GM04504 (cell line): ENCODE measurements around the gene DNAJC4.

Source experiments
- DNase-seq: peaks from one replicate; pipeline ENCODE4 v3.0.0-alpha.2; 2012; ENCODE audit warnings: low read depth

DNAJC4 gene

DNA sequence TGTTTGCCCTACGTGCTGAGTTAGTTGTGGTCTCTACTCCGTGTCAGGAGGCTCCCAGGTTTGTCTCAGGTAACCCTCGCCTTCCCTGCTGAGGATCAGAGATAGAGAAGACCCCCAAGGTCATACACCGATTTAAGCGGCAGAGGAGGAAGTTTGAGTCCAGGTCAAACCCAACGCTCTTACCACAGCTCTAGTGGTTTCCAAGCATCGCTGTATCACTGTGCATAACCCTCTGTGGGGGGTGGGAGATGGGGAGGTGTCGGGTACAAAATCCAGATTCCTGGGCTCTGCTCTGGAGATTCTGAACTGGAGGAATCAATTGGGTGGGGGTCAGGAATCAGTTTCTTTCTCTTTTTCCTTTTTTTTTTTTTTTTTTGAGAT, 627 bp downstream of the DNAJC4 start:
- no peak for DNase-seq

DNA sequence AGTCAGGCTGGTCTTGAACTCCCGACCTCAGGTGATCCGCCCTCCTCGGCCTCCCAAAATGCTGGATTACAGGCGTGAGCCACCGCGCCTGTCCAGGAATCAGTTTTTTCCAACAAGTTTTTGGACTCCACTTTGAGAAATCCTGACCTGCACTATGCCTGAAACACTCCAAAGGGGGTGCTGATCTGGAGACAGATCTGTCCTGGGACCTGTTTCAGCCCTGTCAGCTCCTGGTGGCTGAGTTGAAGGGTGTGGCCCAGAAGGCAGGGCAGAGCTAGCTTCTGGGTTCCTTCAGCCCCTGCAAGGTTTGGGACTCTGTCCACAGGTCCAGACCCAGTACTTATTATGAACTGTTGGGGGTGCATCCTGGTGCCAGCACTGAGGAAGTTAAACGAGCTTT, 1.2 kb downstream of the DNAJC4 start:
- no peak for DNase-seq

DNA sequence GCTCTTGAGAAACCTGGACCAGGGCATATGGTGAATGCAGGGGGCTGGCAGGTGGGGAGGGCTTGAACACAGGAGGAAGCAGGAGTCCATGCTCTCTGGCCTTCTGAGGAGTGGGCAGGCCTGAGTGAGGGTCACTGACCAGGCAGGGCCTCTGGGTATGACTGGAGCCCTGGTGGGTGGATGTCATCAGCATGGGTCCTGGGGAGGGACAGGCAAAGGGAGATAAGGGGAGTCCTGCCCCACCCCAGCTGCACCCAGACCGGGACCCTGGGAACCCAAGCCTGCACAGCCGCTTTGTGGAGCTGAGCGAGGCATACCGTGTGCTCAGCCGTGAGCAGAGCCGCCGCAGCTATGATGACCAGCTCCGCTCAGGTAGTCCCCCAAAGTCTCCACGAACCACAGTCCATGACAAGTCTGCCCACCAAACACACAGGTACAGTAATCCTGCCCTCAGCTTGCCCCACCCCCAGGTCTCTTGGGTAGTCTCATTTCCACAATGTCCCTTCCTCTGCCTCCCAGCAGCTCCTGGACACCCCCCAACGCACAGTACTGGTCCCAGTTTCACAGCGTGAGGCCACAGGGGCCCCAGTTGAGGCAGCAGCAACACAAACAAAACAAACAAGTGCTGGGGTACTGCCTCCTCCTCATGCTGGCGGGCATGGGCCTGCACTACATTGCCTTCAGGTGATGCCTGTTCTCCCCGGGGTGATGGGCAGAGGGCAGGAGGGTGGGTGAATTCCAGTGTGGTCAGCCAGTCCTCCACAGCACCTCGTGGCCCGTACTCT, 2.0 kb downstream of the DNAJC4 start:
- DNase-seq = no peak

DNA sequence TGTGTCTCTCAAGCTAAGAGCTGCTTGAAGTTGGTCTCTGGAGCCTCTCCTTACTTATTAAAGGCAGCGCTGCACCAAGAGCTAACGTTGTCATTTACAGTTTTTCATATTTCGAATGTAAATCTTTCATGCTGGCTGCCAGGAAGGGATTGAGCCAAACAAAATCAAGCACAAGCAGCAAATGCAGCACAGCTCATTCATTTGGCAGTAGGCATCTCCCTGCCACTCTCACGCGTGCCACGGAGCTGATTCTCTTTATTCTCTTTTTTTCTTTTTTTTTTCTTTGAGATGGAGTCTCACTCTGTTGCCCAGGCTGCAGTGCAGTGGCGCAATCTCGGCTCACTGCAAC, 2.6 kb downstream of the DNAJC4 start:
- DNase-seq = no peak

DNA sequence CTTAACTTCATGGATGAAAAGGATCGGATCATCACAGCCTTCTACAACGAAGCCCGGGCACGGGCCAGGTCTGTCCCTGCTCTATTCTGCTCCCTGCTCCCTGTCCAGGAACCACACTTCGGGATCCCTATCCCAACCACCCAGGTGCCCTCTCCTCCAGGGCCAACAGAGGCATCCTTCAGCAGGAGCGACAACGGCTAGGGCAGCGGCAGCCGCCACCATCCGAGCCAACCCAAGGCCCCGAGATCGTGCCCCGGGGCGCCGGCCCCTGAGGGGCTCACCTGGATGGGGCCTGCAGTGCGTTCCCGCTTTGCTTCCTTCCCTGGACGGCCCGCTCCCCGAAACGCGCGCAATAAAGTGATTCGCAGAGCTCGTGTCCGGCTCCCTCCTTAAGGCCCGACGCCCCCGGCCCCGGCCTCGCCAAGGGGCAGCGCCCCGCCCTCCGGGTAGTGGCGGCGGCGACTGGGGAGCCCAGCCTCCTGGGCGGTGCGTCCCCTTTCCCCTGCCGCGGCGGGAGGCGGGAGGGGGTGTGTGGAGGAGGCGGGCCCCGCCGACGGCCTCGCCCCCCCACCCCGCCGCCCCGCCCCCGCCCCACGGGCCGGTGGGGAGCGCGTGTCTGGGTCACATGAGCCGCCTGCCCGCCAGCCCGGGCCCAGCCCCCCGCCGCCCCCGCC, 3.7 kb downstream of the DNAJC4 start, which contains the start of gene VEGFB:
TSS of gene VEGFB (plus strand) at position 672 of the 674 bp plus-strand sequence. CDS start 250 bp downstream, outside the sequence.
- DNase-seq = no peak

DNA sequence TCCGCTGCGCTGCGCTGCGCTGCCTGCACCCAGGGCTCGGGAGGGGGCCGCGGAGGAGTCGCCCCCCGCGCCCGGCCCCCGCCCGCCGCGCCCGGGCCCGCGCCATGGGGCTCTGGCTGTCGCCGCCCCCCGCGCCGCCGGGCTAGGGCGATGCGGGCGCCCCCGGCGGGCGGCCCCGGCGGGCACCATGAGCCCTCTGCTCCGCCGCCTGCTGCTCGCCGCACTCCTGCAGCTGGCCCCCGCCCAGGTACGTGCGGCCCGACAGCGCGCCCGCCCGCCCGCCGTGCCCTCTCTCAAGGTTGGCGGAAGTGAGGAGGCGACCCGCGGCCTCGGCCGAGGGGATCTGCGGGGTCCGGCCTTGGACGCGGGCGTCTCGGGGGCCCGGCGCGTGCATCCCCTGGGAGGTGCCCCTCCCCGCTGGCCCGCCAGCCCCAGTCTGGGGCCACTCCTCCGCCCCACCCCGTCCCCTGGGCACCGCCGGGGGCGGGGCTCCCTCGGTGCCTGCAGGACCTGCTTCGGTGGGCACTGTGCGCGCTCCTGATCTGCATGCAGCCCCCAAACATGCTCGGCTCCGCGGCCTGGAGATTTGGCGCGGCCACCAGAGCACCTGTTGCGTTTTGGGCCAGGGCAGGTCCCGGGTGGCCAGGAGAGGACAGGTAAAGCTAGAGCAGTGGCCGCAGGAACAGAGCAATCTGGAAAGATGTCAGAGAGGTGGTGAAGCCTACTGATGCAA, 4.5 kb downstream of the DNAJC4 start:
- no peak for DNase-seq

DNA sequence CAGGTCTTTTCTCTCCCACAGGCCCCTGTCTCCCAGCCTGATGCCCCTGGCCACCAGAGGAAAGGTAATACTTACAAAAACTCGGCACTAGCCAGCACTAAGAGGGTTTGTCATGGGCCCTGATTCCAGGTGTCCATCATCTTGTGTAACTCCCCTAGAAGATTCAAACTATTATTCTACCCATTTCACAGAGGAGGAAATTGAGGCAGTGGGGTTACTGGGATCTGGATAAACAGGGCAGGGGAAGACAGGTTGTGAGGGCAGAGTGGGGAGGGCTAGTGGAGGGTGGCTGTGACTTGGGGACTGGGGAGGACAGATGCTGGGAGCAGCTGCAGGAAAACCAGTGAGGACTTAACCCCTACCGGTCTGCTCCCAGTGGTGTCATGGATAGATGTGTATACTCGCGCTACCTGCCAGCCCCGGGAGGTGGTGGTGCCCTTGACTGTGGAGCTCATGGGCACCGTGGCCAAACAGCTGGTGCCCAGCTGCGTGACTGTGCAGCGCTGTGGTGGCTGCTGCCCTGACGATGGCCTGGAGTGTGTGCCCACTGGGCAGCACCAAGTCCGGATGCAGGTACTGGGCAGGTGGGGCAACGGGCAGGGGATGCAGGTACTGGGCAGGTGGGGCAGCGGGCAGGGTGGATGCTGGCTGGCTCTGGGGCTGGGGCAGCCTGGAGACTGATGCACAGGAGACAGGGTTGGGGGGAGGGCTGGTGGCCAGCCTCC, 5.3 kb downstream of the DNAJC4 start:
- no peak for DNase-seq

DNA sequence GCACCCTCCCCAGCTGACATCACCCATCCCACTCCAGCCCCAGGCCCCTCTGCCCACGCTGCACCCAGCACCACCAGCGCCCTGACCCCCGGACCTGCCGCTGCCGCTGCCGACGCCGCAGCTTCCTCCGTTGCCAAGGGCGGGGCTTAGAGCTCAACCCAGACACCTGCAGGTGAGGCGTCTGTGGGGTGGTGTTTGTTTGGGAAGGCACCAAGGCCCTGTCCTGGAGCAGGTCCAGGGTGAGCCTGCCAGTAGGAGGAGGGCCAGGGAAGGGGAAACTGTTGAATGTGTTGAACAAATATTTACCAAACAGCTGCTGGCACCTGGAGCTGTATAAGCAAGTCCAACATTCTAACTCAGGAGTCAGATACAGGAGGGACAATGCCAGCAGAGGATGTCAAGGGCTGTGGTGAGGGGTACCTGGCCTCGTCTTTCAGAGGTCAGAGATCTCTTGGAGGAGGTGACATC, 7.2 kb downstream of the DNAJC4 start:
- no peak for DNase-seq

DNA sequence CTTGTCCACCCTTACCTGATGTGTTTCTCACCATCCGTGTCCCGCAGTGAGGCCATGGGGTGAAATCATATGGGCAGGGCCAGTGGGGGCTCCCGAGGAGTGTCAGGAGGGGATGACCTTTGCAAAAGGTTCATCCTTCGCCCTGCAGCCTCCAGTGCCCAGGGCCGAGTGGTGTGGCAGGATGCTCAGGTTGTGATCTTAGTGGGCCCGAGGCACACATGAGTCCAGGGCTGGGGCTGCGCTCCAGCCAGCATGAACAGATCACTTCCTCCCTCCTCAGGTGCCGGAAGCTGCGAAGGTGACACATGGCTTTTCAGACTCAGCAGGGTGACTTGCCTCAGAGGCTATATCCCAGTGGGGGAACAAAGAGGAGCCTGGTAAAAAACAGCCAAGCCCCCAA, 7.7 kb downstream of the DNAJC4 start:
- no peak for DNase-seq

DNA sequence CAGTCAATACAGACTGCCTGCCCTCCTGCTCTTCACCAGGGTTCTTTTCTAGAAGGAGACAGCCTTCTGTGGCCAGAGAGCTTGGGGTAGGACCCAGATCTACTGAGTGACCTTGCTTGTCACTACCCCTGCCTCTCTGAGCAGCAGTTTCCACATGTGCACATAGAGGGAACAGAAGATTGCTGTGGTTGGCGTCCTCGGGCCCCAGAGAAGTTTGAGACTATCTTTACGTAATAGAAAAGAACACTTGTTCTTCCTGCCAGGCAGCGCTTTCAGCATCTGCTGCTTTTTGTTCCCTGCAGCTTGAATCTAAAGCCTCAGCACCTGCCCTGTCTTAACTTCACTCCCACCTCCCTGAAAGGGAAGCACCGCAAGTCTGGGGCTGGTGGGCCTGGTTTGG, 8.7 kb downstream of the DNAJC4 start:
- DNase-seq = no peak

DNA sequence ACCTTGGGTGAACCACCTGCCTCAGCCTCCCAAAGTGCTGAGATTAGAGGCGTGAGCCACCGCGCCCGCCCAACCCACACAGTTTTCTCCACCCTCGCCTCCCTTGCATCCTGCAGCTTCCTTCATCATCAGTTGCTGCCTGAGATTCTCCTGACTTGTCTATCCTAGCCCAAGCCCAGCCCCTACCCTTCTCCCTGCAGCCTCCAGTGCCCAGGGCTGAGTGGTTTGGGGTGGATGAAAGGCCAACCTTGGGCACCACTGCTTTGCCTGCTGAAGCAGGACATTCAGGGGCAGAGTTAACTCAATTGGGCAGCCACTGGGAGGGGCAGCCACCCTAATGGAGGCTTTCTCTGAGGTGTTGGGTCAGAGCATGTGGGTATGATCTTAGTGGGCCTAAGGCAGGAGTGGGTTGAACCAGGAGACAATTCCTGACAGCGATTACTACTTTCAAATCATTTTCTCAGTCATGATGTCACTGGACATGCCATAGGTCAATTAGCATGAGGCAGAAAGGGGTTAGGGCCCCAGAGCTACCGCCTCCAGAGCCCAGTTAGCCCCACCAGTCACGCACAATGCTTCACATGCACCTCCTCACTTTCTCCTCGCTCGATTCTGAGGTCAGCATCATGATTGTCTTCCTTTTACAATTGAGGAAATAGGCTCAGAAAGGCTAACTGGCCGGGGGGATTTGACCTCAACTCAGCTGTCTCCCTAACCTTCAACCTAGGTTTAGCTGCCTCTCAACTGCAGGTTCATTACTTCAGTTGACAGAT, 9.5 kb downstream of the DNAJC4 start:
- DNase-seq = no peak

DNA sequence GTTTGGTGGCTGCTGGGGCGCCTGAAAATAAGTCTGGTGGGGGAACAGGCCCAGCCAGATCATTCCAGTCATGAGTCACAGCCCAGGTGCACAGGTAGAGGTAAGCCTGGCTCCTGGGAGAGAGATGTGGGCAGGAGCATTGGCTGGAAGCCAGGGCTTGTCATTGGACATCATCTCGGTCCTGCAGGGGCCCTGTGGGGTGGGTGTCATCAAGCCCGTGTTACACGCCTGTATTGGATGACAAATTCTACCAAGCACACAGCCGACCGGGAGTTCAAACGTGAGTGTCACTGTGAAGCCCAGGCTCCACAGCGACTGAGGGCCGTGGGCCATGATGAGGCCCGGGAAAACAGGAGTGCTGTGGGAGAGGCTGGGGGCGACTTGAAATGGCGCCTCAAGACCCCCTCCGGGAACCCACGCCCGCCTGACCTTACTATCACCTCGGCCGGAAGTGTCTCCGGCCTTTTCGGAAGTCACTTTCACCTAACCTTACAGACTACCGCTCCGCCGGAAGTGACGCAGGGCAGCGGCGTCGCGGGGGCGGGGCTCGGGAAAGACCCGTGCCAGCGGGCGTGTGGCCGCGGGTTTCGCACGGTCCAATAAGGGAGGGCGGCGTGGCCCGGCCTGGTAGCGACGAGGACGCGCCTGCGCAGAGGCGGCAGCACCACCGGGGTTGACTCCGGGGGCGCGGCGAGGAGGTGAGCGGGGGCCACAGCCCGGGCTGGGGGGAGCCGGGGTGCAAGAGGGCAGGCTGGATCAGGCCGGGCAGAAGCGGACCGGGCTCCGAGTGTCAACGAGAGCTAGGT, 10.3 kb downstream of the DNAJC4 start, which contains the start of gene FKBP2:
TSS of gene FKBP2 (plus strand) at position 661 of the 806 bp plus-strand sequence. CDS start 1,293 bp downstream, outside the sequence.
- DNase-seq = peak; percentile 95

DNA sequence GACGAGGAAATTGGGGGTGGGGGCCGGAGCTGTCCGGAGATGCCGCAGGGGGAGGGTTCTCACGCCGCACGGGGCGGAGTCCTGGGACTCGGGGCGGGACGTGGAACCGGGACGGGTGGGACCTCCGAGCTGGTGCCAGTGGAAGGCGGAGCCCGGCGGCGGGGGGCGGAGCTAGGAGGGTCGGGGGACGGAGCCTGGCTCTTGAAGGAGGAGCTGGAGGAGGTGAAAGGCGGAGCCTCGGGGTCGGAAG, 10.8 kb downstream of the DNAJC4 start:
- DNase-seq = peak; percentile 97

DNA sequence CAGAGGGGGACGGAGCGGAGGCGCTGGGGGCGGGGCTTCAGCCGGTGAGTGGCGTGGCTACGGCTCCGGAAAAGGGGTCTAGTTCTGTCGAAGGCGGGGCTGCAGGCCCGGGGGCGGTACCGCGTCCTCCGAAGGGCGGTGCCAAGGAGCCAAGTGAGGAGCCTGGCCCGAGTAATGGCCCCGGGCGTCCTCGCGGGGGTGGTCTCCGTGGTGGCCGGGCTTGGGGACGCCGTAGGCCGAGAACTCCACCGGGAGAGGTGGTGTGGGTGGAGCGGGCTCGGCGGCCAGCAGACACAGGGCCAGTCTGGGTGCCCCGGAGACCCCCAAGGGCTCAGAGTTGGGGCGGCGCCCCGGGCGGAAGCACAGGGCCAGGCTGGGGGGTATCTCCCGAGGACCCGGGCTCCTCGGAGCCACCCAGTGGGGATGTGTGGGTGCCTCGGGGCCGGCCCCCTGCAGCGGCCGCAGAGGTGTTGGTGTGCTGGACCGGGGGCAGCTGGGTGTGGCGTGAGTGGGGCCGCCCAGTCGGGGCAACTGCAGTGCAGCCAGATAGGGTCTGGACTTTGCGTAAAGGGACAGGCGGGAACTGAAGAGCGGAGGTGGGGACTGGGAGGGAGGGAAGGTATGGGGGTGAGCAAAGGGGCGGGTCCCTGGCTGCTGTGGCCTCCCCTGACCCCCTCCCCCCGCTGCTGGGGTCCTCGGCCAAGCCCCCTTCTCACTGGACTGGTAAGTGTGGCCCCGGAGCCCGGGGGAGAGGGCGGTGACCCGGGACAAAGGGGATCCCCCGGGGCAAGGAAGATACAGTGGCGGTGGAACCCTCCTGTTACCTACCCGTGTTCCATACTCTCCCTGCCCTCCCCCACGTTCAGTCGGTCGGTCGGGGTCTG, 11.4 kb downstream of the DNAJC4 start:
- DNase-seq = no peak

DNA sequence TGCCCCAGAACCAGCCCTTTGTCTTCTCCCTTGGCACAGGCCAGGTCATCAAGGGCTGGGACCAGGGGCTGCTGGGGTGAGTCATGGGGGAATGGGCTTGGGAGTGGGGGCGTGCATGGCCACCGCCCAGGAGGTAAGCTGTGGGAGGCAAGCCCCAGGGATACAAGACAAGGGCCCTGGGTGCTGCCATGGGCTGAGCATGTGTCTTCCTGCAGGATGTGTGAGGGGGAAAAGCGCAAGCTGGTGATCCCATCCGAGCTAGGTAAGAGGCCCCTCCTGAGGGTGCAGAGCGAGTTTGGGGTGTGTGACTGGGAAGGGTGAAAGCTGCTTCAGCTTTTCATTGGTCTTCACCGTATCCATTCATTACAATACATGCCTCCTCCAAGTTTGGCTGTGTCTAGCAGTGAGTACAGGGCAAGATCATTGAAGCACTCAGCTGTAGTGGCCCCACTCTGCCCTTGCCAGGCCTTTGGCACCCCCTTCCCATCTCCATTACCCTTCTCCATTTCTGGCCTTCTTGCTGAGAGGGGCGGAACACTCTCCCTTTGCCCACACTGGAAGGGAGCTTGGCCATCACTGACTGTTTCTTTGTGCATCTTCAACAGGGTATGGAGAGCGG, 13.0 kb downstream of the DNAJC4 start:
- no peak for DNase-seq

DNA sequence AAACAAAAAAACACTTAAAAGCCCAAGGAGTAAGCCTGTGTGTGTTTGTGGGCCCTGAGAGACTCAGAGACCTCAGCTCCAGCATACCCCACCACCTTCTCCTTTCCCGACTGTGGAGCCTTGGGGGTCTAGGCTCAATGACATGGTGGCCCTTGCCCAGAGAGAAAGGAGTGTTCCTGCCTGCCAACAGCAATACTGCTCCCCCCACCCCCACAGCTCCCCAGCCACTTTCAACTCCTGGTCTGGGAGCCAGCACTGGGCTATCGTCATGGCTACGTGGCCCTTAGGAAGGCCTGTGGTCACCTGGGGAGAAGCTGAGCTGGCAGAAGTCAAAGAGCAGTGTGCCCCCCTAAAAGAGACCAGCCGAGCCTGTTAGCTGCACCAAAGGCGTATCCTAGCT, 13.8 kb downstream of the DNAJC4 start:
- DNase-seq = no peak

DNA sequence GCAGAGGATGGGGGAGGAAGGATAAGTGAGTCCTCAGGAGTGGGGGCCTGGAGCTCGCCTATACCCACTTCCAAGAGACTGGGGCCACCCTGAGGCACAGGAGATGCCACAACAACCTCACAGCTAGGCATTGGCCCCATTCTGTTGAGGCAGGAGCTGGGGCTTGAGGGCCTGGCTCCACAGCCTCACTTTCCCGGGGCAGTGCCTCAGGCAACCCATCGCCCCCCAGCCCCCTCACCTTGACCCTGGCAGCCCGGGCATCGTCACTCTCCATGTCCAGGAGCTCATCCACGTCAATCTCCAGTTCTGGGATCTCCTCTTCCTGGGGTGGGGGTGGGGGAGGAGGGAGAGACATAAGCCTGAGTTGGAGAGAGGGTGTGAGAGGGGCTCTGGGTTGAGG, 14.6 kb downstream of the DNAJC4 start:
- no peak for DNase-seq

DNA sequence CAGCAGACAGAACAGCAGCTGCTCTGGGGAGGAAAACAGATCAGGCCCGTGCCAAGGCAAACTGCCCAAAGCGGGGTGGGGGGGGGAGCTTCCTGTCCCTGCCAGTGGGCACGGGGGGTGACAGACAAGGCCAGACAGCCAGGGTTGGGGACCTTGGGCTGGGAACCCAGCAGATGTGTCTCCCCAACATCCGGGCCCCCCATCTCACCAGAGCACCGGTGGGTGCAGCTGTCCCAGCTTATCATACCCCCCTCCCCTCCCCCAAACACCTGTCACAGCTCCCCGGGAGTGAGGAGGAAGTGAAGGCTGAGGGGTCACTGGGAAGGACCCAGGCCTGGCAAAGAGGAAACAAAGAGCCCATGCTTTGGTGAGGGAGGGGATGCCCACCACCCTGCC, 15.1 kb downstream of the DNAJC4 start:
- DNase-seq = no peak
